GM19351 (cell line): Measurements from ENCODE around the gene CCDC124.

Experiments used
- ATAC-seq: cut with Tn5 transposase; IDR thresholded peaks from one replicate; pipeline ENCODE4 v1.9.1; 2021; ENCODE audit warnings: mild to moderate bottlenecking, moderate library complexity; ENCODE audit not compliant: unreplicated experiment

Gene CCDC124

GRCh38 chr19:17933414-17934129 is 757 bp downstream of the CCDC124 start:
- no peak for ATAC-seq

GRCh38 chr19:17936379-17936778 is 3.6 kb downstream of the CCDC124 start:
- ATAC-seq = no peak

GRCh38 chr19:17937371-17937900 is 4.6 kb downstream of the CCDC124 start:
- no peak for ATAC-seq

GRCh38 chr19:17938092-17938845 is 5.5 kb downstream of the CCDC124 start:
- no peak for ATAC-seq

- ATAC-seq = no peak
Measured at GRCh38 chr19:17942181-17942580, 9.4 kb downstream of the CCDC124 start.

- ATAC-seq = no peak
Measured at GRCh38 chr19:17942582-17943273, 9.9 kb downstream of the CCDC124 start.

- ATAC-seq = no peak
Measured at GRCh38 chr19:17943274-17944221, 10.7 kb downstream of the CCDC124 start.

- no peak for ATAC-seq
Measured at GRCh38 chr19:17944301-17944700, 11.5 kb downstream of the CCDC124 start.

- peak; percentile 15 for ATAC-seq
Measured at GRCh38 chr19:17946965-17947784, 14.4 kb downstream of the CCDC124 start.

GRCh38 chr19:17947815-17948513 is 15.1 kb downstream of the CCDC124 start:
- ATAC-seq = peak; percentile 60

- ATAC-seq = no peak
Measured at GRCh38 chr19:17948514-17948900, 15.7 kb downstream of the CCDC124 start.

GRCh38 chr19:17948931-17949930 is 16.4 kb downstream of the CCDC124 start:
- ATAC-seq = no peak

GRCh38 chr19:17949956-17950309 is 17.1 kb downstream of the CCDC124 start:
- ATAC-seq = no peak

- no peak for ATAC-seq
Measured at GRCh38 chr19:17950310-17951156, 17.7 kb downstream of the CCDC124 start.

- no peak for ATAC-seq
Measured at GRCh38 chr19:17951157-17951989, 18.6 kb downstream of the CCDC124 start.
